HG03469 (cell line): ENCODE measurements around the gene SMOC1.

Experiments
- ATAC-seq: cut with Tn5 transposase; IDR thresholded peaks from one replicate; pipeline ENCODE4 v1.9.1; 2021; ENCODE audit warnings: mild to moderate bottlenecking, moderate library complexity, moderate number of reproducible peaks; ENCODE audit not compliant: unreplicated experiment

Gene SMOC1

DNA sequence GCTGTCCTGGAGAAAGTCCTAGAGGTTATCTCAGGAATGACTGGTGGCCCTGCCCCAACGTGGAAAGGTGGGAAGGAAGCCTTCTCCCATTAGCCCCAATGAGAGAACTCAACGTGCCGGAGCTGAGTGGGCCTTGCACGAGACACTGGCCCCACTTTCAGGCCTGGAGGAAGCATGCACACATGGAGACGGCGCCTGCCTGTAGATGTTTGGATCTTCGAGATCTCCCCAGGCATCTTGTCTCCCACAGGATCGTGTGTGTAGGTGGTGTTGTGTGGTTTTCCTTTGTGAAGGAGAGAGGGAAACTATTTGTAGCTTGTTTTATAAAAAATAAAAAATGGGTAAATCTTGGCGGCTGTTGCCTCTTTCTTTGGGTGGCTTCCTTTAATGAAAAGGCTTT, 152.8 kb downstream of the SMOC1 start:
- no peak for ATAC-seq

GRCh38 chr14:70032447-70032846, 153.2 kb downstream of the SMOC1 start:
- ATAC-seq = no peak

GRCh38 chr14:70033116-70033515, 153.9 kb downstream of the SMOC1 start:
- no peak for ATAC-seq

- no peak for ATAC-seq
Measured at GRCh38 chr14:70033561-70033960, 154.3 kb downstream of the SMOC1 start.

GRCh38 chr14:70034257-70034656, 155.0 kb downstream of the SMOC1 start:
- no peak for ATAC-seq

DNA sequence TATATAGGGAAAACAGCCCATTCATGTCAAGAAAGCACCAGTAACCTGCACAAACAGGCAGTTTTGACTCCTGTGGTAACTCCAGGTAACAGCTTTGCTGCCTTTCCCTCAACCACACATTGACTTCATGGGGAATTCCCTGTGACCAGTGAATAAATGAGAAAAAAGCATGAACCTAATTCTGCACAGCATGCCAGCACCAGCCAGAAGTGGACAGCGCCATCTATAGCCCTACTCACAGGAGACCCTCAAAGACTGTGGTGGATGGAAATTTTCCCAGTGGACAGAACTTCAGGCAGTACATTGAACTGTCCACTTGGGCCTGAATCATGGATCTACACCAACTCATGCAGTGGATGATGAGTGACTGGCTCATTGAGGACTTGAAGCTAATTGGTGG, 157.4 kb downstream of the SMOC1 start:
- no peak for ATAC-seq

GRCh38 chr14:70043001-70043400, 163.8 kb downstream of the SMOC1 start:
- ATAC-seq = no peak

GRCh38 chr14:70045310-70045709, 166.1 kb downstream of the SMOC1 start:
- ATAC-seq = no peak

DNA sequence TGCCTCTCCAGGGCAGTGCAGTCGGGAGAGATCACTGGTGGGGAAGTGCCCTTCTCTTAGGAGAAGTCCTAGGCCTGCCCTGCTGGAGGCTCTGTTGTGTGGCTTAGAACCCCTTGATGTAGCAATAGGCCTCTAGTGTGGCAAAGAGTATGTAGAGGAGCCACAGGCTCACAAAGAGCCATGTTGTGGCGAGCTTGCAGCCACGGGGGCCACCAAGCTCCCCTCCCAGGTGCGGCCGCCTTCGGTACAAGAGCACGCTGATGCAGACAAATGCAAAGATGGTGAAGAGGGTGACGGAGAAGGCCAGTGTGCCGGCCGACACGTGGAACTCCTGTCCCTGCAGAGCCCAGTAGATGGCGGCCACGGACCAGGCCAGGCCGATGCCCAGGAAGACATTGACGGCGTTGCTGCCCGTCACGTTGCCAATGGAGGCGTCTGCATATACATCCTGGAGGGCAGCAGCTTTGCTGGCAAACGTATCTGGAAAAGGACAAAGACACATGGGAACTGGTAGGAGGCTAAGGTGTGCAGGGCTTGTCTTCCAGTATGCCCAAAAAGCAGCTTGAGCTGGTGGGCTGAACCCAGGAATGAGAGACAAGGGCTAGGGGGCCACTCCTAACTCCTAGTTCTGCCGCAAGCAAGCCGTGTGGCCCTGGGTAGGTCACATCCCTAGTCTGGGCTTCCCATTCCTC, 166.8 kb downstream of the SMOC1 start:
- ATAC-seq = no peak

- ATAC-seq = no peak
Measured at GRCh38 chr14:70047598-70048312, 168.5 kb downstream of the SMOC1 start.

- no peak for ATAC-seq
Measured at GRCh38 chr14:70048313-70048654, 169.1 kb downstream of the SMOC1 start.

DNA sequence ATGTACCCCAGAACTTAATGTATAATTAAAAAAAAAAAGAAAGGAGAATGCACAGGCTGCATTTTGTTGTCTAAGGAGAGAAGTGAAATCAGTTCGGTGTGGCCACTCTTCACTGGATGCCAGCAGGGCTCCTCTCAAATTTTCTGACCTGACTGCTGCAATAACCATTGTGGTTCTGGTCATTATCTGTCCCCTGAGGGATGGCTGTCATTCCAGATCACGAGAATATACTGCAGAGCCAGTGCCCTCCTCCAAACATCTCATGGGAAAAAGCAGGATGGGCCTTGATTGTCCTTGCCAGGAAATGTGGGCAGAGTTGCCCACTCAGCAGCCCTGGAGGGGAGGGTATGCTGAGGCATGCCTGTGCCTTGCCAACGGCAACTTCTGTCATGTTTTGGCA, 170.4 kb downstream of the SMOC1 start:
- no peak for ATAC-seq

- ATAC-seq = no peak
Measured at GRCh38 chr14:70050136-70050535, 170.9 kb downstream of the SMOC1 start.

GRCh38 chr14:70052990-70053389, 173.8 kb downstream of the SMOC1 start:
- ATAC-seq = no peak

DNA sequence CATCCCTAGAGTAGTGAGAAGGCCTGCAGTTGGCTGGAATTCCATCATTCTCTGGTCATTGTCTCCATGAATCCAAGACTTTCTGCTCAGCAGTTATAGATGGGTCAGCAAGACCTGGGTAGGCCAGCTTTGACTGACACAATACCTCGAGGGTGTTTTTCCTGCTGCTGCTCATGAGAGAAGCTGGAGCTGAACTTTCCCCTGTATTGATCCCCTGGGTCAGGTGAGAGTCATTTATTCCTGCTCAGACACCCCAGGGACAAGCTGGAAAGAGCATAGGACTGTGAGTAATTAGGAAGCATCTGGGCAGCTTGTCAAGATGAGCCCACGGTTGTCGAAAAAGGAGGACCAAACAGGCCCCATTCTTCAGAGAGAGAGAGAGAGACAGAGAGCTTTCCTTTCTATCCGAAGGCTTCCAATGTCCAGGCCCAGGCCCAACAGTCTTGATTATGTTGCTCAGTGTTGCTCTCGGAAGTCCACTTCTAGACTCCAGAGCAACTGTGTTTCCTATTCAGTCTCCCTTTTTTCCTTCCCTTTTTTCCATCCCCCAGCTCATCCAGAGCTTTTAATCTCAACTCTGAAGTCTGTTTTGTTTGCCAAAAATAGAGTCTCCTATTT, 178.4 kb downstream of the SMOC1 start:
- no peak for ATAC-seq

- no peak for ATAC-seq
Measured at GRCh38 chr14:70059545-70059944, 180.3 kb downstream of the SMOC1 start.

DNA sequence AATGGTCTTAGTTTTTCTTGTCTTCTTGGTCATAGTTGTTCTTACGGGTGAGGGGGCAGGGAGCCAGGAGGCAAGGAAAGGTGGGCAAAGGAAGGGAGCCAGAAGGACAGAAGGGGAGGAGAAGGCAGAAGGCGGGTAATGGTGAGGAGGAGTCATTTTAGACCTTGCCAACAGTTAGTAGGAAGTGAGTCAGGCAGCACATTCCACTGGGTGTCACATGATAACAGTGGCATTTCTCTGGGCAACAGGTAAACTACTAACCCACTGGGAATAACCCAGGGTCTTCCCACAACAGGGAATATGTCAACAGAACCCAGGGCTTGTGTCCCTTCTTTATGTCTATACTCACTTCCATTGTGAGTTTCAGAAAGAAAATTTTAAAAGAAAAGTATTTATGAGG, 181.9 kb downstream of the SMOC1 start:
- ATAC-seq = no peak

DNA sequence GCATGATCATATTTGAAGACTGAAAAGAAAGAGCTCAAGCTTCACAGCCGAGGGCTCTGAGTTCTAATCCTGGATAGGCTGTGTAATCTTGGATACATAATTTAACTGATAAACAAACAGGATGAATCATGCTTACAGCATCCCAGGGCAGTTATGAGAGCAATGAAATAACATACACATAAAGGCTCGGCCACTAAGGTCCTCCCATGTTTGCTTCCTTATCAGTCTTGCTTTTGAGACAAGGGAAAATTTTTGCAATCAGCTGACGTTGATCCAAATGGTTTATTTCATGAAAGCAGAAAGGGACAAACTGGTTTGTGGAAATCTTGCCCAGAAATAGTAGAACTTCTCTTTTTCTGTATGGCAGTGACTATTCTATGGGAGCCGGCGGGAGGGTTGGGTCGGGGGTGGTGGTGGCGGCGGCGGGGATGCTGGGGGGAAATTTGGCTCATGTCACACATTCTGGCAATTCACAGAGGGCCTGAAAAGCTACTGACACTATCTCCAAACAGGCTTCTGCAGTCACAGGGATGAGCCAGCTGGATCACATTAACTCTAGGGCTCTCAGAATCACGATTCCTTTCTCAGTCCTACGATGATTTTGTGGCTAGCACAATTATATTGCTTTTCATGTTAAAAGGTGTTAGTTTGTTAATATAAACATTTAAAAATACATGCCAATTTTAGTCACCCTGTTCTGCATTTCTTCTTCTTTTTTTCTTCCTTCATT, 185.1 kb downstream of the SMOC1 start:
- ATAC-seq = no peak

DNA sequence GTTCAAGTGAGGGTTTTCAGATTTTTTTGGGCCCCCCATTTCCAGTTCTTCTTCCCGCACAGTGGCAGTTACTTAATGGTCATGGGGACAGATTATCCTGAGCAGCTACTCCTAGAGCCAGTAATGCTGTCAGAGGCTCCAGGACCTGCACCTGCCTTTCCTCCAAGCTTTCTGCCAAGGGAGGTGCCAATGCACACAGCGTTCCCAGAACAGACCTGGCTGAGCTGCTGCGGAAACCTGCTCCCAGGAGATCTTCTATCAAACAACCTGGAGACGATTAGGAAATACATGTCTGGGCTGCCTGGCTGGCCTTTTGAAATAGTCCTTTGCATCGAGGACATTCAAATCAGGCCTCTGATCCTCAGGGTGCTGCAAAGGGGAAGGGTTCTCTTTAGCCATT, 188.6 kb downstream of the SMOC1 start:
- no peak for ATAC-seq

- ATAC-seq = no peak
Measured at GRCh38 chr14:70069186-70069585, 190.0 kb downstream of the SMOC1 start.

DNA sequence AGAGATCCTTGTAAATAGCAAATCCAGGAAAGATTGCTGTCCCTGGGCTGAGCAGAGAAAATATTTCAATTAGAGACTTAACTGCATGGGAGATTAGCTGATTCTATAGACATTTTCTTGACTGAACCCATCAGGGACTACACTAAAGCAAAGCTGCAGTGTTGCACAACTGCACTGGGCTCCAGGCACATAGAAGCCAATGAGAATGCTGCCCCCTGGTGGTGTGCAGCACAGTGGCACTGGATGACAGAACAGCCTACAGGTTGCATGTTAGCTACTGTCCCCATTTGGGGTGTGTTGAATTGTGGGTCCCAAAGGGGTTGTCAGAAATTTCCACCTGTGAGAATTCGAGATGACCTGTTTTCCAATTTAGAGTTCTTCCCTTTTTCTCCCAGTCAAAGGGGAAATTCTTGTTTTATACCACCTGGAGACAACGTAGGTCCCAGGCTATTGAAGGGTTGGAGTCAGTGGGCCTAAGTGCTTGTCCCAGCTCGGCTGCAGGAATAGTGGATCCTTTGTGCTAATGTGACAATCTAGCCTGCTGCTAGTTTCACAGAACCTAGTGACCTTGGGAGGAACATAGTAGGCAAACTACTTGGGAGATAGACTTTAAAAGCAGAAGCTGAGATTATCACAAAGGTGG, 194.8 kb downstream of the SMOC1 start:
- no peak for ATAC-seq
